Subcutaneous adipose tissue (tissue), 4 donors: ENCODE data around the gene ZSCAN29. TPM values are rescaled to one million over a fixed set of nuclear protein-coding genes. Genes with fewer than 3 reads are reported as not detected.

Experiments used
- CTCF ChIP-seq: fragments of 450-650 bp; IDR thresholded peaks from one replicate; pipeline ENCODE4 v1.5.1; 2016; ENCODE audit warnings: low read depth, mild to moderate bottlenecking, control low read depth, antibody characterized with exemption, moderate library complexity
- total RNA-seq, 4 donors: library from RNA; depleted of rRNA; stranded (reverse); fragments of >200 nt; gene quantifications; one replicate each; pipeline ENCODE4 v1.1.0, GENCODE V29; 2016

Gene ZSCAN29
- total RNA-seq, 4 donors from 2014 or later: 13.6 to 20.7 (median 19.7) TPM

GRCh38 chr15:43378601-43379000 is 7.8 kb upstream of the ZSCAN29 start:
- no peak for TF ChIP-seq CTCF

- TF ChIP-seq CTCF: no peak
These were observed 5.3 kb upstream of the ZSCAN29 start for GRCh38 chr15:43376017-43376705.

- TF ChIP-seq CTCF: no peak
These were observed 401 bp downstream of the ZSCAN29 start for GRCh38 chr15:43370310-43370974.

DNA sequence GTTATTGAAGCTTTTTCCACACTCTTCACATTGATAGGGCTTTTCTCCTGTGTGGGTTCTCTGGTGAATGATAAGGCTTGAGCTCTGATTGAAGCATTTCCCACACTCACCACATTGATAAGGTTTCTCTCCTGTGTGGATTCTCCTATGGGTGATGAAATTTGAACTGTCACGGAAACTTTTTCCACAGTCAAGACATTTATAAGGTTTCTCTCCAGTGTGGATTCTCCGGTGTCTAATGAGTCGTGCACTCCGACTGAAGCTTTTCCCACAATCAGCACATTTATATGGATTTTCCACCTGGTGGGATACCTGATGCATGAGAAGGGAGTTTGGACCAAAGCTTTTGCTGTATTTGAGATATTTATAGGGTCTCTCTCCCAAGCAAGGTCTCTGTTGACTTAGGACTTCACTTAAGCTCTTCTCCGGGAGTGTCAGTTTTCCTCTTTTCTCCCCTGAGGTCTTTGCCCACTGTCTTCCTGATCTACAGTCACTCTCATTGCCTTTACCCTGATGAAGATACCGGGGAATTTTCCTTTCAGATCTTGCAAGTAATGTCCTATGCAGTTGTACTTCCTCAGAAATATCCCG is 9.4 kb downstream of the ZSCAN29 start:
- no peak for TF ChIP-seq CTCF

DNA sequence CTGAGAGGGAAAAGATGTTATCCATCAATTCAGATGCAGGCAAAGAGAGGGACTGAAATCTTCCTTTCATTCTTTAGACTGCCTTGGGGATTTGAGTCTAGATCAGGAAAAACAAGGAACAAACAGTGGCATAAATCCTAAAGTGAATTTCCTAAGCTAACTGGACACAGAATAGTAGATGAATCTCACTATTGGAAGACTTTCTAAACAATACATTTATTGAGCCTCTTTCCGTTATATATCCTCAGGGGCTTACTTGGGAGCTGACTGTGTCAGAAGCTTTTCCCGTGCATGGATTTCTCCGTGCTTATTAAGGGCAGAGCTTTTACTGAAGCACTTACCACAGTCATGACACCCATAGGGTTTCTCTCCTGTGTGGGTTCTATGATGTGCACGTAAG is 10.0 kb downstream of the ZSCAN29 start:
- TF ChIP-seq CTCF: no peak

DNA sequence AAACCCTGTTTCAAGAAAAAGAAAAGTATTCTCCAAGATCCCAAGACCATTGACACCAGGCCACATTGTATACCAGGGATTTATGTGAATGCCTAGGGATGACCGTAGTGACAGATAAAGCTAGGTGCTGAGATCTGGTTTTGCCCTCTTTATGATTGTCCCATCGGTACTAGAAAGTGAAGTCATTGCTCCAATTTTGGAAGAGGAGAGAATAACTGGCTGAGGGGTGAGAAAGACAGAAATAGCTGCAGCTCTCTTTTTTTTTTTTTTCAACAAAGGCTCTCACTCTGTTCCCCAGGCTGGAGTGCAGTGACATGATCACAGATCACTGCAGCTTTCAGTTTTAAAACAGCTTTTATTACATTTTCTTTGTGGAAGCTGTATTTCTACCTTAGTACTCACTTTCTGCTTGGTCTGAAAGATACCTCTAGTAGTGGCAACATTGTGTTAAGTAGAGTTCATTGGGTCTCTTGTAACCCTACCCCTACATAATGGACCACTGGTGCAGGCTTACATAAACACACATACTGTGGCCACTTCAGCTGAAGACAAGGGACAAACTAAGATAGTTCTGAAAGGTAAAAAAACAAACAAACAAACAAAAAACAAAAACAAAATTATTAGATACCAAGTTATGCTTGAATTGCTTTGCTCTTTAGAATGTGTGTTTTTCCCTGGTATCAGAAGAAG is 18.0 kb downstream of the ZSCAN29 start:
- no peak for TF ChIP-seq CTCF

GRCh38 chr15:43347114-43347513 is 23.7 kb downstream of the ZSCAN29 start:
- no peak for TF ChIP-seq CTCF
